Parathyroid adenoma (tissue), 2 donors: ENCODE measurements around the gene GPATCH3.
"Not testable (repeated sequence)": the region's sequence is repeated elsewhere in the genome, so short reads cannot be mapped to it uniquely, and the experiment has no call there.

ENCODE experiments used
- H2AFZ ChIP-seq: fragments of 300-600 bp; sonication (generic); one replicate; pipeline ENCODE4 v1.7.0; 2017; ENCODE audit warnings: antibody characterized with exemption, mild to moderate bottlenecking
- H3K27ac ChIP-seq: fragments of 300-600 bp; sonication (generic); one replicate; pipeline ENCODE4 v1.7.0; 2017
- H3K27me3 ChIP-seq: fragments of 300-600 bp; sonication (generic); one replicate; pipeline ENCODE4 v1.7.0; 2017; ENCODE audit warnings: low read length; ENCODE audit not compliant: control insufficient read depth, insufficient read depth
- H3K36me3 ChIP-seq: fragments of 300-600 bp; sonication (generic); one replicate; pipeline ENCODE4 v1.7.0; 2017; ENCODE audit warnings: low read length; ENCODE audit not compliant: control insufficient read depth, insufficient read depth
- H3K4me1 ChIP-seq: fragments of 300-600 bp; sonication (generic); one replicate; pipeline ENCODE4 v1.7.0; 2017; ENCODE audit warnings: control low read depth
- H3K4me2 ChIP-seq: fragments of 300-600 bp; sonication (generic); one replicate; pipeline ENCODE4 v1.7.0; 2017; ENCODE audit warnings: low read length
- H3K4me3 ChIP-seq: fragments of 300-600 bp; sonication (generic); one replicate; pipeline ENCODE4 v1.7.0; 2017; ENCODE audit warnings: low read depth, low read length
- H3K79me2 ChIP-seq: fragments of 300-600 bp; sonication (generic); one replicate; pipeline ENCODE4 v1.7.0; 2017; ENCODE audit warnings: control low read depth
- H3K9ac ChIP-seq: fragments of 300-600 bp; sonication (generic); one replicate; pipeline ENCODE4 v1.7.0; 2017; ENCODE audit warnings: mild to moderate bottlenecking
- H3K9me3 ChIP-seq: fragments of 300-600 bp; sonication (generic); one replicate; pipeline ENCODE4 v1.7.0; 2017; ENCODE audit warnings: low read length; ENCODE audit not compliant: control insufficient read depth
- CTCF ChIP-seq: fragments of 300-600 bp; sonication (generic); IDR thresholded peaks from one replicate; pipeline ENCODE4 v1.7.0; 2017; ENCODE audit warnings: antibody characterized with exemption, mild to moderate bottlenecking
- donor health status: primary hyperparathyroidism.

GPATCH3 gene

GRCh38 chr1:26888231-26888630 is 12.0 kb downstream of the GPATCH3 start:
- no peak overlapping the region for H2AFZ ChIP-seq
- H3K4me3 ChIP-seq, result no peak overlapping the region
- H3K9ac ChIP-seq, result no peak overlapping the region
- no peak overlapping the region for H3K4me2 ChIP-seq
- H3K79me2 ChIP-seq, result no peaks in the 10 kb centered on the region
- no peaks in the 10 kb centered on the region for H3K27me3 ChIP-seq
- H3K27ac ChIP-seq, result no peak overlapping the region
- no peak for TF ChIP-seq CTCF
- H3K36me3 ChIP-seq, result no peaks in the 10 kb centered on the region
- no peaks in the 10 kb centered on the region for H3K4me1 ChIP-seq
- H3K9me3 ChIP-seq, result no peaks in the 10 kb centered on the region

- Histone ChIP-seq H3K79me2 (no peaks in the 10 kb centered on the region), H3K36me3 (no peaks in the 10 kb centered on the region), H3K4me3 (no peak overlapping the region), H2AFZ (no peak overlapping the region), H3K9ac (no peak overlapping the region), H3K9me3 (no peaks in the 10 kb centered on the region), H3K4me1 (no peaks in the 10 kb centered on the region), H3K27ac (no peak overlapping the region), H3K4me2 (no peak overlapping the region), H3K27me3 (no peaks in the 10 kb centered on the region)
- peak; percentile 21 for TF ChIP-seq CTCF
These were observed 13.1 kb downstream of the GPATCH3 start for GRCh38 chr1:26887125-26887524.

DNA sequence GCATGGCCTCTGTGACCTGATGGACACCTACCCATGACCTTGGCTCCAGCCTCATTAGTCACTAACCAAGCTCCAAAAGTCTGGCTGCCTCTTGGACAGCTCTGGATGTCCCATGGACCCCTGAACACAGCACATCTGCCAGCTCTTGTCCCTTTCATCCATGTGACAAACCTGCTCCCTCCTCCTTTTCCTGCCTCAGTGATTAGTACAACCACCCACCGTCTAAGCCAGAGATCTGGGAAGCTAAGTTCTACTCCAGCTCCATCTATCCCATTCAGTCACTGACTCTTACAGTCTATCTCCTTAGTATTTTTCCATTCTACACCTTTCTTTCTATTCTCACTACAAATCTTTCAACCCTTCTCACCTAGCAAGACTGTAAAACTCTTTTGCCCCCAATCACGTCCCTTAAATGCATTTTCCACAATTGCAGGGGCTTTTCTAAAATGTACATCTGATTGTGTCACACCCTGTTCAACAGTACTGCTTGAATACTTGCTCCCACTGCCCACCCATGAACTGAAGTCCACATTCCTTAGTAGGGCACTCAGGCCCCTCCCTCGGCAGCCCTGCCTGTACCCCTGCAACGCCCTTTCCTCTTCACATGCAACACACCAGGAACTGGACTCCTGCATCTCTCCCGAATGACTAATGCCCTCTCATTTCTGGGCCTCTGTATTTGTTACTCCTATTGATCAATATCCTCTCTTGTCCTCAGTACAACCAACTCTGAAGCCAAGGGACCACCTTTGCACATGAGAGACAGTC is 17.4 kb downstream of the GPATCH3 start:
- Histone ChIP-seq H3K9me3 (no peaks in the 10 kb centered on the region), H3K36me3 (no peaks in the 10 kb centered on the region), H3K4me2 (no peak overlapping the region)

DNA sequence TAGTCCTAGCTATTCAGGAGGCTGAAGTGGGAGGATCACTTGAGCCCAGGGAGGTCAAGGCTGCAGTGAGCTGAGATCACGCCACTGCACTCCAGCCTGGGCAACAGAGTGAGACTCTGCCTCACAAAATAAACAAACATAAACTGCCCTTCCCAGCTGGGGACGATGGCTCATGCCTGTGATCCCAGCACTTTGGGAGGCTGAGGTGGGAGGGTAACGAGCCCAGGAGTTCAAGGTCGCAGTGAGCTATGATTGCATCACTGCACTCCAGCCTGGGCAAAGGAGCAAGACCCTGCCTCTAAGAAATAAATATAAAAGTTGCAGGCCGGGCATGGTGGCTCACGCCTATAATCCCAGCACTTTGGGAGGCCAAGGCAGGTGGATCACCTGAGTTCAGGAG is 18.7 kb downstream of the GPATCH3 start:
- not testable (repeated sequence) for H3K9ac ChIP-seq, H3K4me2 ChIP-seq, H3K27me3 ChIP-seq, H3K9me3 ChIP-seq, H3K36me3 ChIP-seq, H3K4me3 ChIP-seq, H3K4me1 ChIP-seq, H3K27ac ChIP-seq, H3K79me2 ChIP-seq, H2AFZ ChIP-seq

More for the DNA sequence above, 17.4 kb downstream of the GPATCH3 start:
- no peak overlapping the region for H3K4me3 ChIP-seq
- no peak overlapping the region for H3K9ac ChIP-seq
- no peak overlapping the region for H2AFZ ChIP-seq
- H3K4me1 ChIP-seq, result no peaks in the 10 kb centered on the region
- no peak overlapping the region for H3K27ac ChIP-seq
- H3K27me3 ChIP-seq, result no peaks in the 10 kb centered on the region
- TF ChIP-seq CTCF, result no peak
- no peaks in the 10 kb centered on the region for H3K79me2 ChIP-seq

- H3K9me3 ChIP-seq, result no peaks in the 10 kb centered on the region
- no peaks in the 10 kb centered on the region for H3K79me2 ChIP-seq
- H3K36me3 ChIP-seq, result no peaks in the 10 kb centered on the region
- no peak for TF ChIP-seq CTCF
- H2AFZ ChIP-seq, result no peak overlapping the region
- H3K27me3 ChIP-seq, result no peaks in the 10 kb centered on the region
- H3K9ac ChIP-seq, result no peak overlapping the region
- no peak overlapping the region for H3K27ac ChIP-seq
- H3K4me1 ChIP-seq, result no peaks in the 10 kb centered on the region
- H3K4me2 ChIP-seq, result no peak overlapping the region
- H3K4me3 ChIP-seq, result no peak overlapping the region
These were observed 20.5 kb downstream of the GPATCH3 start for GRCh38 chr1:26879793-26880192.
